HCT116 (cell line): ENCODE measurements around the gene PIK3IP1. TPM values are rescaled to one million over a fixed set of nuclear protein-coding genes. Genes with fewer than 3 reads are reported as not detected.

Experiments used
- ATAC-seq: fragments of 200-7000 bp; cut with Tn5 transposase; 2 replicates; pipeline ENCODE4 v1.9.1; 2020; ENCODE audit warnings: mild to moderate bottlenecking, moderate library complexity
- BruUV-seq: library from RNA; stranded (reverse); fragments of 400-500 nt; replicated peaks from 2 replicates; lab custom pipeline; 2021; lab: Mats Ljungman, UMichigan
- CTCF ChIA-PET: fragments of 300-600 bp; sonication (Branson Sonifier 250); formaldehyde crosslinking; loops from one replicate; lab custom pipeline; 2021; ENCODE audit warnings: antibody characterized with exemption; lab: Charles Lee
- POLR2A ChIA-PET: fragments of 300-600, 350-600 bp; sonication (Branson Sonifier 250); formaldehyde crosslinking; loops from one replicate; lab custom pipeline; 2021; ENCODE audit warnings: antibody characterized with exemption; lab: Charles Lee
- RAD21 ChIA-PET, 2 experiments: fragments of 300-600 bp; sonication (Branson Sonifier 250); formaldehyde crosslinking; loops; one replicate each; lab custom pipeline; 2023; ENCODE audit warnings: low total read pairs in 2 of 2; ENCODE audit not compliant: uncharacterized antibody in 2 of 2, unreplicated experiment in 2 of 2, low non-redundant PET in 1 of 2; lab: Charles Lee
- DNase-seq: peaks from one replicate; pipeline ENCODE4 v3.0.0-alpha.2; 2010; ENCODE audit warnings: low read depth, low spot score
- H2AFZ ChIP-seq: fragments of 200-600 bp; shearing (Covaris generic), sonication (generic); 2 replicates; pipeline ENCODE4 v1.6.1; 2017; ENCODE audit warnings: low read depth, mixed run types, mixed read lengths, antibody characterized with exemption, low read length; ENCODE audit not compliant: poor library complexity, severe bottlenecking
- H3K27ac ChIP-seq: 2 replicates; pipeline ENCODE4 v1.5.1; 2012; ENCODE audit warnings: low read depth, low read length
- H3K27me3 ChIP-seq: fragments of 200-600 bp; sonication (generic); 2 replicates; pipeline ENCODE4 v1.6.1; 2016; ENCODE audit warnings: mixed run types, low read length, mixed read lengths; ENCODE audit not compliant: insufficient read depth
- H3K36me3 ChIP-seq, 2 experiments: fragments of 200-500 bp in 1 of 2; fragments of 200-600 bp in 1 of 2; sonication (Bioruptor generic) in 1 of 2; sonication (generic) in 1 of 2; 2 replicates each; pipeline versions ENCODE4 v1.5.1 to v1.6.1; 2014 to 2016; ENCODE audit warnings: low read length in 2 of 2, inconsistent platforms in 1 of 2, mixed read lengths in 1 of 2, mixed run types in 1 of 2; ENCODE audit not compliant: insufficient read depth in 2 of 2, control insufficient read depth in 1 of 2
- H3K4me1 ChIP-seq, 2 experiments: fragments of 200-600 bp in 1 of 2; sonication (generic) in 1 of 2; 2 replicates each; pipeline versions ENCODE4 v1.5.1 to v1.6.1; 2012 to 2017; ENCODE audit warnings: low read length in 2 of 2, inconsistent platforms in 1 of 2, mild to moderate bottlenecking in 1 of 2, mixed read lengths in 1 of 2, mixed run types in 1 of 2, moderate library complexity in 1 of 2; ENCODE audit not compliant: insufficient read depth in 2 of 2, control insufficient read depth in 1 of 2
- H3K4me2 ChIP-seq: fragments of 200-600 bp; sonication (generic); 2 replicates; pipeline ENCODE4 v1.6.1; 2017; ENCODE audit warnings: mixed run types, low read length, mixed read lengths
- H3K4me3 ChIP-seq, 2 experiments: fragments of 200-600 bp in 1 of 2; sonication (generic) in 1 of 2; replicated peaks in 1 of 2; 2 replicates each; pipeline ENCODE4 v1.5.1; 2011 to 2016; ENCODE audit warnings: low read length in 2 of 2, control low read depth in 1 of 2, low read depth in 1 of 2, mild to moderate bottlenecking in 1 of 2, mixed read lengths in 1 of 2, mixed run types in 1 of 2
- H3K79me2 ChIP-seq: fragments of 200-600 bp; sonication (generic); 2 replicates; pipeline ENCODE4 v1.6.1; 2017; ENCODE audit warnings: mild to moderate bottlenecking, mixed run types, low read length, moderate library complexity, mixed read lengths; ENCODE audit not compliant: insufficient read depth
- H3K9ac ChIP-seq: fragments of 200-600 bp; sonication (generic); 2 replicates; pipeline ENCODE4 v1.6.1; 2016; ENCODE audit warnings: low read length, mixed read lengths
- H3K9me2 ChIP-seq: fragments of 200-600 bp; sonication (generic), shearing (Covaris generic); 2 replicates; pipeline ENCODE4 v1.6.1; 2017; ENCODE audit warnings: mixed run types, mild to moderate bottlenecking, moderate library complexity; ENCODE audit not compliant: insufficient read depth
- H3K9me3 ChIP-seq, 2 experiments: fragments of 200-500 bp in 1 of 2; fragments of 200-600 bp in 1 of 2; sonication (Bioruptor generic) in 1 of 2; sonication (generic) in 1 of 2; 2 replicates each; pipeline ENCODE4 v1.6.1; 2014 to 2017; ENCODE audit warnings: low read length in 2 of 2, mixed read lengths in 2 of 2, inconsistent platforms in 1 of 2, low read depth in 1 of 2, mild to moderate bottlenecking in 1 of 2, mixed run types in 1 of 2, moderate library complexity in 1 of 2; ENCODE audit not compliant: control insufficient read depth in 1 of 2, insufficient read depth in 1 of 2
- H4K20me1 ChIP-seq: fragments of 200-600 bp; sonication (generic), shearing (Covaris generic); 2 replicates; pipeline ENCODE4 v1.6.1; 2017; ENCODE audit warnings: mixed run types, mild to moderate bottlenecking, moderate library complexity; ENCODE audit not compliant: insufficient read depth
- CEBPB ChIP-seq: IDR thresholded peaks from 2 replicates; pipeline ENCODE4 v1.6.1; 2012; ENCODE audit warnings: low read depth
- EGR1 ChIP-seq: IDR thresholded peaks from 2 replicates; pipeline ENCODE4 v1.6.1; 2012; ENCODE audit warnings: low read depth
- ELF1 ChIP-seq: IDR thresholded peaks from 2 replicates; pipeline ENCODE4 v1.6.1; 2012; ENCODE audit warnings: low read depth, borderline replicate concordance
- EZH2 ChIP-seq: fragments of 200-600 bp; sonication (generic); IDR thresholded peaks from 2 replicates; pipeline ENCODE4 v1.6.1; 2017; ENCODE audit warnings: antibody characterized with exemption, mixed run types
- FOSL1 ChIP-seq: IDR thresholded peaks from 2 replicates; pipeline ENCODE4 v1.6.1; 2012; ENCODE audit warnings: low read depth
- JUND ChIP-seq: IDR thresholded peaks from 2 replicates; pipeline ENCODE4 v1.6.1; 2012
- POLR2A ChIP-seq: IDR thresholded peaks from 2 replicates; pipeline ENCODE4 v1.7.0; 2011; ENCODE audit warnings: borderline replicate concordance; ENCODE audit not compliant: insufficient read depth, insufficient read length; ENCODE audit errors: extremely low read depth
- POLR2AphosphoS5 ChIP-seq: IDR thresholded peaks from 2 replicates; pipeline ENCODE4 v1.6.1; 2011; ENCODE audit warnings: mild to moderate bottlenecking, low read depth, low read length, moderate library complexity
- SRF ChIP-seq: IDR thresholded peaks from 2 replicates; pipeline ENCODE4 v1.6.1; 2012; ENCODE audit warnings: low read depth
- ZFX ChIP-seq: fragments of 450-650 bp; IDR thresholded peaks from 2 replicates; pipeline ENCODE4 v1.6.1; 2017
- intact Hi-C: fragments of 100-400 bp; cut with micrococcal nuclease; formaldehyde crosslinking; loops from 2 replicates; pipeline ENCODE4 v1.10.0; 2022
- total RNA-seq: library from RNA; stranded (reverse); gene quantifications from one replicate; pipeline ENCODE4 v1.2.1, GENCODE V29; 2021; ENCODE audit not compliant: unreplicated experiment
- TF ChIP-seq, protein P1 (sequence below), 3 experiments: fragments of 200-600 bp in 1 of 3; sonication (generic) in 1 of 3; IDR thresholded peaks in 2 of 3; conservative IDR thresholded peaks in 1 of 3; 2 replicates each; pipeline ENCODE4 v1.5.1; 2012 to 2017; ENCODE audit warnings: low read depth in 2 of 3, low read length in 2 of 3, antibody characterized with exemption in 1 of 3, borderline replicate concordance in 1 of 3, control low read depth in 1 of 3, mild to moderate bottlenecking in 1 of 3, mixed read lengths in 1 of 3, mixed run types in 1 of 3, moderate library complexity in 1 of 3; ENCODE audit not compliant: insufficient read depth in 1 of 3
- TF ChIP-seq, protein P2 (sequence below): IDR thresholded peaks from 2 replicates; pipeline ENCODE4 v1.6.1; 2011; ENCODE audit warnings: mild to moderate bottlenecking, low read length, moderate library complexity; ENCODE audit not compliant: insufficient replicate concordance; ENCODE audit errors: extremely low read depth

Gene PIK3IP1
- total RNA-seq, 1 experiment from 2014 or later = 1.6 TPM

DNA sequence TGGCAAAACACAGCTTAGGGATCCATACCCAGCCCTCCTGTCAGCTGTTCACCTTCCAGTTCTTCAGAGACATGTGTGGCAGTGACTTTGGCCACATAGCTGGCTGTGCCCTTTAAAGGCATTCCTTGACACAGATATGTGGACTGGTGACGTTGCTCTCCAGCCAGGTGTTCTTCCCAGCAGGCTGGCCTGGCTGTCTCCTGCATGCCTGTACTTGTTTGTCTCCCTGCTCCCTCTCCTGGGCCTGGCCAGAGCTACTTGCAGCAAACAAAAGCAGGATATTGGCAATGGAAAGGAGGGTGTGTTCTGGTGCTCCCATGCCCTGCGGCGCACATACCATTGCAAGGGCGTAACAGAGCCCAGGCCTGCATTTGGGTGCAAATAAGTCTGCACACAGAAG lies 38.3 kb downstream of the PIK3IP1 start:
- Histone ChIP-seq H2AFZ (no peak overlapping the region), H3K4me3 (no peak overlapping the region), H3K4me1 (peaks cover 15% of the 10 kb centered on the region in 2 experiments), H4K20me1 (no peaks in the 10 kb centered on the region), H3K27ac (peak overlapping the region; percentile 34), H3K9me3 (no peaks in the 10 kb centered on the region), H3K9me2 (no peaks in the 10 kb centered on the region), H3K36me3 (peaks cover 0 to under 1% of the 10 kb centered on the region in 2 experiments; a peak in 1 of 4 replicates), H3K79me2 (no peaks in the 10 kb centered on the region; the same call in 1 of the 2 replicates), H3K27me3 (no peaks in the 10 kb centered on the region), H3K9ac (no peak overlapping the region), H3K4me2 (peak overlapping the region; percentile 47; the same call in 1 of the 2 replicates)
- TF ChIP-seq, protein P1, sequence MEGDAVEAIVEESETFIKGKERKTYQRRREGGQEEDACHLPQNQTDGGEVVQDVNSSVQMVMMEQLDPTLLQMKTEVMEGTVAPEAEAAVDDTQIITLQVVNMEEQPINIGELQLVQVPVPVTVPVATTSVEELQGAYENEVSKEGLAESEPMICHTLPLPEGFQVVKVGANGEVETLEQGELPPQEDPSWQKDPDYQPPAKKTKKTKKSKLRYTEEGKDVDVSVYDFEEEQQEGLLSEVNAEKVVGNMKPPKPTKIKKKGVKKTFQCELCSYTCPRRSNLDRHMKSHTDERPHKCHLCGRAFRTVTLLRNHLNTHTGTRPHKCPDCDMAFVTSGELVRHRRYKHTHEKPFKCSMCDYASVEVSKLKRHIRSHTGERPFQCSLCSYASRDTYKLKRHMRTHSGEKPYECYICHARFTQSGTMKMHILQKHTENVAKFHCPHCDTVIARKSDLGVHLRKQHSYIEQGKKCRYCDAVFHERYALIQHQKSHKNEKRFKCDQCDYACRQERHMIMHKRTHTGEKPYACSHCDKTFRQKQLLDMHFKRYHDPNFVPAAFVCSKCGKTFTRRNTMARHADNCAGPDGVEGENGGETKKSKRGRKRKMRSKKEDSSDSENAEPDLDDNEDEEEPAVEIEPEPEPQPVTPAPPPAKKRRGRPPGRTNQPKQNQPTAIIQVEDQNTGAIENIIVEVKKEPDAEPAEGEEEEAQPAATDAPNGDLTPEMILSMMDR (IDR thresholded peaks at IDR 0.05 in 2 of 3, conservative IDR thresholded peaks at IDR 0.05 in 1 of 3; ENCODE audit: borderline replicate concordance in 1 of 3, insufficient read depth in 1 of 3, low read depth in 2 of 3, low read length in 2 of 3) = 0 out of 6 replicates have a peak, but pooled peaks of 1 of the 3 experiments have one; percentile 2
- no peak for TF ChIP-seq FOSL1
- ATAC-seq (peak; percentile 78), DNase-seq (no peak)
- ChIA-PET POLR2A (interaction anchor here (1.5 kb wide), 1 partner anchor 11 kb away, joined by 3 read pairs; no protein-coding TSS in a partner anchor), CTCF (interaction anchor here (1.5 to 1.9 kb wide), 2 partner anchors 19 to 42 kb away, joined by 4 to 13 read pairs; partner anchors contain the start of gene LIMK2), RAD21 (no interaction called here)
- BruUV-seq = no TSS peak
- intact Hi-C loops = no loop called here

DNA sequence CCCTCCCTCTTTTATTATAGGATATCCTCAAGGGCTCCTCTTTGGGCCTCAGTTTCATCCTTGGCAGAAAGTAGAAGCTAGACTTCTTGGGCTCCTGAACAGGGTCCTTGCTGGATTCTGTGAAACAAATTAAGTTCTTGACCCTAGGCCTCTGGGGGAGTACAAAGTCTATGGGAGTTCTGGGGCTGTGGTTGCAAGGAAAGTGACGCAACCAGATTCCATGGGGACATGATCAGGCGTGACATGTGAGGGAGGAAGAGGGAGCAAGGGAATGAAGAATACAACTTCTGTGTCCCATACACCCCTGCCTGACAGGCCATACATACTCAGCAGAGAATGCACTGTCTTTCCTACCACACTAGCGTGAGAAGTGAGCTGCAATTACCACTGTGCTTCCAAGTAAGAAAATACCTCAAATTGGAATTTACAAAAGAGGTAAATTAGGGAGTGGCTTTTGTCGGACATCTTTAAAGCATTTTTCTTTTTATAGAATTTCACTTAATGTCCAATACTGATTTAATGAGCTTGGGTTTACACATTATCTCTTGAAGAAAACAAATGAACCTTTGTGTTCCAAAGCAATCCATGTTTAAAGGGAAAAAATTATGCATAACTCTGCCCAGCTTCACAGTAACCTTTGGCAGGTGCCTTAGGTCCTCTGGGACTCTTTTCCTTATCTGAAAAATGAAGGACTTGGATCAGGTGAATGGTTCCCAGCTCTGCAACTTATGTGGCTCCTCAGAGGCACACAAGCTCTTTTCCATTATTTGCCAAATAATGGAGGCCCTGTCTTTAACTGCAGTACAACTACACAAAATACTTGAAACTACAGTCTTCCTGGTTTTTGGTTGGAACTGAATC lies 41.3 kb downstream of the PIK3IP1 start:
- intact Hi-C loops = no loop called here
- Histone ChIP-seq H3K9me2 (no peaks in the 10 kb centered on the region), H3K36me3 (peaks cover 0 to 6% of the 10 kb centered on the region in 2 experiments; a peak in 1 of 4 replicates), H4K20me1 (no peaks in the 10 kb centered on the region), H3K4me2 (no peak overlapping the region), H2AFZ (no peak overlapping the region), H3K27ac (no peak overlapping the region), H3K4me1 (peaks cover 15 to 22% of the 10 kb centered on the region in 2 experiments), H3K27me3 (no peaks in the 10 kb centered on the region), H3K9ac (no peak overlapping the region), H3K9me3 (no peaks in the 10 kb centered on the region), H3K4me3 (no peak overlapping the region), H3K79me2 (peaks cover 2% of the 10 kb centered on the region; the same call in 1 of the 2 replicates)
- RAD21 ChIA-PET = no interaction called here
- DNase-seq = no peak
- BruUV-seq = no TSS peak
- ATAC-seq = no peak
- CTCF ChIA-PET = interaction anchor here (1.0 kb wide), 1 partner anchor 22 kb away, joined by 3 read pairs; no protein-coding TSS in a partner anchor
- POLR2A ChIA-PET = interaction anchor here (0.5 to 1.2 kb wide), 2 partner anchors 8 to 565 kb away, joined by 3 read pairs; no protein-coding TSS in a partner anchor
- TF ChIP-seq EZH2 (no peak), CEBPB (no peak), FOSL1 (no peak), JUND (no peak), POLR2A (no peak), POLR2AphosphoS5 (no peak), SRF (no peak), ZFX (no peak), ELF1 (no peak), EGR1 (no peak)
- TF ChIP-seq, protein P2, sequence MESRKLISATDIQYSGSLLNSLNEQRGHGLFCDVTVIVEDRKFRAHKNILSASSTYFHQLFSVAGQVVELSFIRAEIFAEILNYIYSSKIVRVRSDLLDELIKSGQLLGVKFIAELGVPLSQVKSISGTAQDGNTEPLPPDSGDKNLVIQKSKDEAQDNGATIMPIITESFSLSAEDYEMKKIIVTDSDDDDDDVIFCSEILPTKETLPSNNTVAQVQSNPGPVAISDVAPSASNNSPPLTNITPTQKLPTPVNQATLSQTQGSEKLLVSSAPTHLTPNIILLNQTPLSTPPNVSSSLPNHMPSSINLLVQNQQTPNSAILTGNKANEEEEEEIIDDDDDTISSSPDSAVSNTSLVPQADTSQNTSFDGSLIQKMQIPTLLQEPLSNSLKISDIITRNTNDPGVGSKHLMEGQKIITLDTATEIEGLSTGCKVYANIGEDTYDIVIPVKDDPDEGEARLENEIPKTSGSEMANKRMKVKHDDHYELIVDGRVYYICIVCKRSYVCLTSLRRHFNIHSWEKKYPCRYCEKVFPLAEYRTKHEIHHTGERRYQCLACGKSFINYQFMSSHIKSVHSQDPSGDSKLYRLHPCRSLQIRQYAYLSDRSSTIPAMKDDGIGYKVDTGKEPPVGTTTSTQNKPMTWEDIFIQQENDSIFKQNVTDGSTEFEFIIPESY = no peak
